Head of caudate nucleus (tissue), 42 donors: ENCODE data around the gene LUC7L3.

ENCODE experiments used
- DNase-seq, 42 donors: peaks; one replicate each; pipeline versions ENCODE4 v3.0.0 to v3.0.0-alpha.2; 2020 to 2021; ENCODE audit warnings: mixed read lengths in 7 of 42
- intact Hi-C: fragments of 100-400 bp; cut with DNase I; formaldehyde crosslinking; loops from one replicate; pipeline ENCODE4 v1.15.0; 2022

Gene LUC7L3

GRCh38 chr17:50684612-50685333, 34.6 kb upstream of the LUC7L3 start:
- intact Hi-C loops: no loop called here
- DNase-seq: no peak

GRCh38 chr17:50685334-50685665, 34.1 kb upstream of the LUC7L3 start:
- intact Hi-C loops: no loop called here
- no peak for DNase-seq

GRCh38 chr17:50685691-50686493, 33.5 kb upstream of the LUC7L3 start:
- intact Hi-C loops: no loop called here
- no peak for DNase-seq

GRCh38 chr17:50686494-50687199, 32.8 kb upstream of the LUC7L3 start:
- peak in 3 of 42 donors; percentile 12 to 25 (median 21) for DNase-seq
- intact Hi-C loops: no loop called here

- DNase-seq: no peak
Measured at GRCh38 chr17:50687200-50688066, 32.0 kb upstream of the LUC7L3 start.

GRCh38 chr17:50688245-50688644, 31.2 kb upstream of the LUC7L3 start:
- DNase-seq: peak in 1 of 42 donors; percentile 17
- intact Hi-C loops: no loop called here

More at GRCh38 chr17:50687200-50688066, 32.0 kb upstream of the LUC7L3 start:
- intact Hi-C loops: no loop called here

- DNase-seq: no peak
- intact Hi-C loops: no loop called here
Measured at GRCh38 chr17:50689251-50689650, 30.2 kb upstream of the LUC7L3 start.

GRCh38 chr17:50689956-50690886, 29.2 kb upstream of the LUC7L3 start:
- intact Hi-C loops: loop anchor here (5.0 kb wide), 1 partner anchor 138 kb away; no protein-coding TSS in a partner anchor
- DNase-seq: peak in 35 of 42 donors; percentile 11 to 74 (median 44)

- intact Hi-C loops: loop anchor here (5.0 kb wide), 1 partner anchor 139 kb away; no protein-coding TSS in a partner anchor
Measured at GRCh38 chr17:50690887-50691549, 28.4 kb upstream of the LUC7L3 start.

GRCh38 chr17:50691550-50692447, 27.6 kb upstream of the LUC7L3 start:
- intact Hi-C loops: loop anchor here (5.0 kb wide), 1 partner anchor 139 kb away; no protein-coding TSS in a partner anchor
- no peak for DNase-seq

More at GRCh38 chr17:50690887-50691549, 28.4 kb upstream of the LUC7L3 start:
- no peak for DNase-seq

- intact Hi-C loops: loop anchor here (5.0 kb wide), 1 partner anchor 140 kb away; no protein-coding TSS in a partner anchor
- no peak for DNase-seq
Measured at GRCh38 chr17:50692448-50693035, 26.9 kb upstream of the LUC7L3 start.

GRCh38 chr17:50693036-50693682, 26.2 kb upstream of the LUC7L3 start:
- no peak for DNase-seq
- intact Hi-C loops: loop anchor here (5.0 kb wide), 1 partner anchor 141 kb away; no protein-coding TSS in a partner anchor

- DNase-seq: no peak
- intact Hi-C loops: loop anchor here (5.0 kb wide), 1 partner anchor 154 kb away; no protein-coding TSS in a partner anchor
Measured at GRCh38 chr17:50696365-50696879, 23.0 kb upstream of the LUC7L3 start.

GRCh38 chr17:50697062-50697461, 22.3 kb upstream of the LUC7L3 start:
- DNase-seq: no peak
- intact Hi-C loops: loop anchor here (5.0 kb wide), 1 partner anchor 155 kb away; no protein-coding TSS in a partner anchor
